NCI-H510A treated with DMSO at 0.1 percent for 48 hours (cell line): Measurements from ENCODE around the gene CHRNA7.

Experiments
- DNase-seq: peaks from one replicate; lab custom pipeline; 2025; lab: John Stamatoyannopoulos, UW

The CHRNA7 gene

GRCh38 chr15:32089851-32090359 is 59.6 kb downstream of the CHRNA7 start:
- no peak for DNase-seq

GRCh38 chr15:32091505-32092380 is 61.4 kb downstream of the CHRNA7 start:
- no peak for DNase-seq

GRCh38 chr15:32096213-32096612 is 65.9 kb downstream of the CHRNA7 start:
- DNase-seq = no peak

- DNase-seq = no peak
Observed at GRCh38 chr15:32096916-32097617, 66.8 kb downstream of the CHRNA7 start.

GRCh38 chr15:32098033-32098432 is 67.7 kb downstream of the CHRNA7 start:
- DNase-seq = no peak

GRCh38 chr15:32099097-32099785 is 68.9 kb downstream of the CHRNA7 start:
- no peak for DNase-seq

- no peak for DNase-seq
Observed at GRCh38 chr15:32099956-32100684, 69.8 kb downstream of the CHRNA7 start.

GRCh38 chr15:32104061-32104995 is 74.0 kb downstream of the CHRNA7 start:
- no peak for DNase-seq

- DNase-seq = no peak
Observed at GRCh38 chr15:32105258-32106241, 75.2 kb downstream of the CHRNA7 start.

- DNase-seq = no peak
Observed at GRCh38 chr15:32106401-32107381, 76.4 kb downstream of the CHRNA7 start.

GRCh38 chr15:32107477-32108080 is 77.3 kb downstream of the CHRNA7 start:
- DNase-seq = no peak

- no peak for DNase-seq
Observed at GRCh38 chr15:32108661-32109060, 78.3 kb downstream of the CHRNA7 start.

GRCh38 chr15:32112101-32112500 is 81.8 kb downstream of the CHRNA7 start:
- no peak for DNase-seq

GRCh38 chr15:32113224-32113623 is 82.9 kb downstream of the CHRNA7 start:
- no peak for DNase-seq

GRCh38 chr15:32117122-32117521 is 86.8 kb downstream of the CHRNA7 start:
- DNase-seq = no peak

- DNase-seq = no peak
Observed at GRCh38 chr15:32119286-32119685, 89.0 kb downstream of the CHRNA7 start.

GRCh38 chr15:32119694-32120330 is 89.5 kb downstream of the CHRNA7 start:
- DNase-seq = no peak
